22Rv1 (cell line): ENCODE results near the gene MSANTD1.

Experiments used
- CTCF ChIP-seq: fragments of 450-650 bp; IDR thresholded peaks from 2 replicates; pipeline ENCODE4 v1.5.1; 2017; ENCODE audit warnings: mild to moderate bottlenecking
- ZFX ChIP-seq: fragments of 450-650 bp; IDR thresholded peaks from 2 replicates; pipeline ENCODE4 v1.6.1; 2017; ENCODE audit warnings: antibody characterized with exemption, borderline replicate concordance

- TF ChIP-seq CTCF, result no peak
- TF ChIP-seq ZFX, result no peak
Observed at GRCh38 chr4:3223956-3224748, 24.8 kb upstream of the MSANTD1 start.
